ES-I3 (cell line): Measurements from ENCODE around the gene TBC1D3B.

ENCODE experiments used
- H3K36me3 ChIP-seq: 2 replicates; pipeline ENCODE4 v1.6.1; 2013; ENCODE audit warnings: mild to moderate bottlenecking, low read length, control low read depth, moderate library complexity; ENCODE audit not compliant: insufficient read depth
- H3K4me1 ChIP-seq: 2 replicates; pipeline ENCODE4 v1.6.1; 2013; ENCODE audit warnings: mild to moderate bottlenecking, control low read depth, low read length; ENCODE audit not compliant: insufficient read depth
- H3K9ac ChIP-seq: 2 replicates; pipeline ENCODE4 v1.6.1; 2013; ENCODE audit warnings: low read depth, mild to moderate bottlenecking, low read length, moderate library complexity
- H3K9me3 ChIP-seq: 2 replicates; pipeline ENCODE4 v1.6.1; 2013; ENCODE audit warnings: mild to moderate bottlenecking, low read length, moderate library complexity; ENCODE audit not compliant: control insufficient read depth, insufficient read depth

Gene TBC1D3B

DNA sequence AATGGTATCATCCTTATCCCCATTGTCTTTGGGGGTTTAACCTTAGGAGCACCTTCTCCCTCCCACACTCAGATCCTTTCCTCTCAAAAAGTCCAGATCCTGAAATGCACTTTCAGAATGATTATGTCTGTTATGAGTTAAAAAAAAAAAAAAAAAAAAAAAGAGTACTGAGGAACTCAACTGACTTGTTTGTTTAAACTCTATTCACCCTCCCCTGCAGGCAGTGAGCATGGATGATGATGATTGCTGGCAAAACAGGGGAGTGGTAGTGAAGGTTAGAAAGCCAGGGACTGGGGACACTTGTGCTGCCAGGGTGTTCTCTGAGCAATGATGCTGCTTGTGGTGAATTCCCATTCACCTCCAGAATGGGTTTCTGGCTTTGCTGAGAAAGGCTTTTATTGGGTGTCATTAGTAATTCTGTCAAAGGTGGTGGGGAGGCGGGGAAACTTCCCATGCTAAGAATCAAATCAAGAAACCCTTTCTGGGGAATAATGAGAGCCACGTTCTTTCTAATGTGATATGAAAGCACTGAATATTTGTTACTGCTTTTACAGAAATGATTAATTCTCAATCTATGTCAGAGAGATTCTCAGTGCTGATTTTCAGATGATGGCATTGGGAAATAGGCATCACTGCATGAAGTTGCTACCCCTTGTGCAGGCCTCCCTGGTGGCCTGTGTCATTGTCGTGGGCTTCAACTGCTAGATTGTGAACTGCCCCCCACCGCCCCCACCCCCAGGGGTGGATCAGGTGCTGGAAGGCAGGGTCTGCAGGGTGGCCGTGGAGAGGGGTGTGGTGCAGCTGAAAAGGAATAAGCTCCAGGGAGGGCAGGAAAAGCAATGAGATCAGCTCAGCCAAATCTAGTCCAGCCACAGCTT lies 58.7 kb downstream of the TBC1D3B start:
- Histone ChIP-seq H3K9me3 (no peaks in the 10 kb centered on the region), H3K9ac (no peak overlapping the region), H3K36me3 (no peaks in the 10 kb centered on the region), H3K4me1 (peaks cover 1% of the 10 kb centered on the region; the same call in 1 of the 2 replicates)
